HEK293 (cell line): Measurements from ENCODE around the gene UBXN10.

Source experiments
- CTCF ChIA-PET: fragments of 350-600 bp; formaldehyde crosslinking; extraction: SDS; loops from one replicate; lab custom pipeline; 2021; ENCODE audit warnings: antibody characterized with exemption; lab: Yijun Ruan, JAX
- POLR2A ChIA-PET: fragments of 300-600 bp; formaldehyde crosslinking; extraction: SDS; loops from one replicate; lab custom pipeline; 2020; ENCODE audit warnings: antibody characterized with exemption, inconsistent platforms; lab: Yijun Ruan, JAX
- H3K27ac ChIP-seq: fragments of 200-500 bp; sonication (Bioruptor generic); 2 replicates; pipeline ENCODE4 v1.5.1; 2014; ENCODE audit warnings: low read depth, low read length, control low read depth, inconsistent platforms; ENCODE audit errors: extremely low read depth
- H3K36me3 ChIP-seq, 2 experiments: fragments of 200-500 bp in 1 of 2; sonication (Bioruptor generic) in 1 of 2; 1 replicate in 1 of 2; 2 replicates in 1 of 2; pipeline ENCODE4 v1.5.1; 2014 to 2017; ENCODE audit warnings: inconsistent platforms in 2 of 2, low read length in 2 of 2; ENCODE audit not compliant: control insufficient read depth in 2 of 2, insufficient read depth in 1 of 2
- H3K4me1 ChIP-seq: fragments of 200-500 bp; sonication (Bioruptor generic); 2 replicates; pipeline ENCODE4 v1.5.1; 2014; ENCODE audit warnings: mild to moderate bottlenecking, low read length, inconsistent platforms; ENCODE audit not compliant: control insufficient read depth, insufficient read depth
- H3K4me3 ChIP-seq: 2 replicates; pipeline ENCODE4 v1.5.1; 2011; ENCODE audit warnings: low read depth, mild to moderate bottlenecking, control low read depth, low read length, moderate library complexity
- H3K9me3 ChIP-seq: fragments of 200-500 bp; sonication (Bioruptor generic); 2 replicates; pipeline ENCODE4 v1.5.1; 2014; ENCODE audit warnings: low read depth, low read length, inconsistent platforms; ENCODE audit not compliant: control insufficient read depth, insufficient read depth
- BCL11B ChIP-seq: fragments of 450-650 bp; formaldehyde crosslinking; IDR thresholded peaks from 2 replicates; pipeline ENCODE4 v1.5.1; 2016; ENCODE audit warnings: low read depth, missing biosample characterization, missing genetic modification characterization
- GLI2 ChIP-seq: fragments of 450-650 bp; formaldehyde crosslinking; IDR thresholded peaks from 2 replicates; pipeline ENCODE4; 2017; ENCODE audit warnings: missing biosample characterization, missing genetic modification characterization, low read depth, borderline replicate concordance
- IKZF3 ChIP-seq: fragments of 450-650 bp; IDR thresholded peaks from 2 replicates; pipeline ENCODE4 v1.5.0; 2018; ENCODE audit warnings: missing biosample characterization, mild to moderate bottlenecking, missing genetic modification characterization, moderate library complexity
- OSR2 ChIP-seq: fragments of 450-650 bp; formaldehyde crosslinking; IDR thresholded peaks from 2 replicates; pipeline ENCODE4 v1.5.1; 2016; ENCODE audit warnings: missing biosample characterization, missing genetic modification characterization
- RBAK ChIP-seq: fragments of 450-650 bp; formaldehyde crosslinking; IDR thresholded peaks from 2 replicates; pipeline ENCODE4 v1.5.1; 2016; ENCODE audit warnings: missing biosample characterization, missing genetic modification characterization
- TRIM28 ChIP-seq: IDR thresholded peaks from 2 replicates; pipeline ENCODE4 v1.6.1; 2011; ENCODE audit warnings: low read length, control low read depth, borderline replicate concordance
- ZBTB49 ChIP-seq: fragments of 450-650 bp; formaldehyde crosslinking; IDR thresholded peaks from 2 replicates; pipeline ENCODE4 v1.5.1; 2016; ENCODE audit warnings: missing biosample characterization, missing genetic modification characterization, low read depth
- ZEB2 ChIP-seq: fragments of 450-650 bp; formaldehyde crosslinking; IDR thresholded peaks from 2 replicates; pipeline ENCODE4 v1.5.1; 2016; ENCODE audit warnings: missing biosample characterization, missing genetic modification characterization
- ZNF132 ChIP-seq: fragments of 450-650 bp; formaldehyde crosslinking; IDR thresholded peaks from 2 replicates; pipeline ENCODE4 v1.5.1; 2017; ENCODE audit warnings: missing biosample characterization, missing genetic modification characterization, borderline replicate concordance
- ZNF169 ChIP-seq: fragments of 450-650 bp; formaldehyde crosslinking; IDR thresholded peaks from 2 replicates; pipeline ENCODE4 v1.5.1; 2016; ENCODE audit warnings: missing biosample characterization, missing genetic modification characterization
- ZNF175 ChIP-seq: fragments of 450-650 bp; formaldehyde crosslinking; IDR thresholded peaks from 2 replicates; pipeline ENCODE4 v1.5.1; 2016; ENCODE audit warnings: missing biosample characterization, missing genetic modification characterization
- ZNF211 ChIP-seq: fragments of 450-650 bp; formaldehyde crosslinking; IDR thresholded peaks from 2 replicates; pipeline ENCODE4 v1.5.1; 2016; ENCODE audit warnings: low read depth, missing biosample characterization, missing genetic modification characterization
- ZNF239 ChIP-seq: fragments of 450-650 bp; formaldehyde crosslinking; IDR thresholded peaks from 2 replicates; pipeline ENCODE4 v1.5.1; 2016; ENCODE audit warnings: missing biosample characterization, missing genetic modification characterization
- ZNF394 ChIP-seq: fragments of 450-650 bp; formaldehyde crosslinking; IDR thresholded peaks from 2 replicates; pipeline ENCODE4 v1.5.1; 2016; ENCODE audit warnings: missing biosample characterization, missing genetic modification characterization, mild to moderate bottlenecking, moderate library complexity, borderline replicate concordance
- ZNF449 ChIP-seq: fragments of 450-650 bp; formaldehyde crosslinking; IDR thresholded peaks from 2 replicates; pipeline ENCODE4 v1.5.1; 2017; ENCODE audit warnings: missing biosample characterization, mild to moderate bottlenecking, missing genetic modification characterization, moderate library complexity
- ZNF501 ChIP-seq: fragments of 450-650 bp; formaldehyde crosslinking; IDR thresholded peaks from 2 replicates; pipeline ENCODE4 v1.5.1; 2016; ENCODE audit warnings: missing biosample characterization, missing genetic modification characterization
- ZNF560 ChIP-seq: fragments of 450-650 bp; formaldehyde crosslinking; IDR thresholded peaks from 2 replicates; pipeline ENCODE4 v1.5.1; 2017; ENCODE audit warnings: missing biosample characterization, missing genetic modification characterization, borderline replicate concordance
- ZNF600 ChIP-seq: fragments of 450-650 bp; formaldehyde crosslinking; IDR thresholded peaks from 2 replicates; pipeline ENCODE4 v1.5.1; 2016; ENCODE audit warnings: missing biosample characterization, missing genetic modification characterization
- ZNF629 ChIP-seq: fragments of 450-650 bp; formaldehyde crosslinking; IDR thresholded peaks from 2 replicates; pipeline ENCODE4 v1.5.1; 2017; ENCODE audit warnings: missing biosample characterization, missing genetic modification characterization
- ZNF660 ChIP-seq: fragments of 450-650 bp; IDR thresholded peaks from 2 replicates; pipeline ENCODE4 v1.5.1; 2018; ENCODE audit warnings: missing biosample characterization, mild to moderate bottlenecking, missing genetic modification characterization
- ZSCAN18 ChIP-seq: fragments of 450-650 bp; formaldehyde crosslinking; IDR thresholded peaks from 2 replicates; pipeline ENCODE4 v1.5.1; 2016; ENCODE audit warnings: missing biosample characterization, missing genetic modification characterization
- TF ChIP-seq, protein P1 (sequence below): fragments of 450-650 bp; formaldehyde crosslinking; IDR thresholded peaks from 2 replicates; pipeline ENCODE4 v1.5.1; 2017; ENCODE audit warnings: missing biosample characterization, missing genetic modification characterization
- TF ChIP-seq, protein P2 (sequence below): fragments of 450-650 bp; formaldehyde crosslinking; IDR thresholded peaks from 2 replicates; pipeline ENCODE4; 2016; ENCODE audit warnings: missing biosample characterization, missing genetic modification characterization

UBXN10 gene

GRCh38 chr1:20189664-20190063 lies 3.8 kb downstream of the UBXN10 start:
- no peak overlapping the region for H3K27ac ChIP-seq
- ChIA-PET POLR2A (no interaction called here), CTCF (interaction anchor here (1.2 kb wide), 1 partner anchor 12 kb away, joined by 3 read pairs; no protein-coding TSS in a partner anchor)
- no peak for TF ChIP-seq ZNF629 (tag by site-specific recombination)
- TF ChIP-seq ZNF394 (tag by site-specific recombination): no peak
- TF ChIP-seq ZNF449 (tag by site-specific recombination): no peak
- TF ChIP-seq ZNF175 (tag by site-specific recombination): no peak
- no peak for TF ChIP-seq ZEB2
- TF ChIP-seq ZNF660 (tag by site-specific recombination): no peak
- no peak for TF ChIP-seq ZNF501 (tag by site-specific recombination)
- TF ChIP-seq ZNF211: no peak
- no peak for TF ChIP-seq ZSCAN18 (tag by site-specific recombination)
- no peak for TF ChIP-seq ZNF560 (tag by site-specific recombination)
- TF ChIP-seq TRIM28: no peak
- TF ChIP-seq, protein P1, sequence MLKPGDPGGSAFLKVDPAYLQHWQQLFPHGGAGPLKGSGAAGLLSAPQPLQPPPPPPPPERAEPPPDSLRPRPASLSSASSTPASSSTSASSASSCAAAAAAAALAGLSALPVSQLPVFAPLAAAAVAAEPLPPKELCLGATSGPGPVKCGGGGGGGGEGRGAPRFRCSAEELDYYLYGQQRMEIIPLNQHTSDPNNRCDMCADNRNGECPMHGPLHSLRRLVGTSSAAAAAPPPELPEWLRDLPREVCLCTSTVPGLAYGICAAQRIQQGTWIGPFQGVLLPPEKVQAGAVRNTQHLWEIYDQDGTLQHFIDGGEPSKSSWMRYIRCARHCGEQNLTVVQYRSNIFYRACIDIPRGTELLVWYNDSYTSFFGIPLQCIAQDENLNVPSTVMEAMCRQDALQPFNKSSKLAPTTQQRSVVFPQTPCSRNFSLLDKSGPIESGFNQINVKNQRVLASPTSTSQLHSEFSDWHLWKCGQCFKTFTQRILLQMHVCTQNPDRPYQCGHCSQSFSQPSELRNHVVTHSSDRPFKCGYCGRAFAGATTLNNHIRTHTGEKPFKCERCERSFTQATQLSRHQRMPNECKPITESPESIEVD (tag by site-specific recombination): no peak
- H3K9me3 ChIP-seq: no peaks in the 10 kb centered on the region
- no peaks in the 10 kb centered on the region for H3K36me3 ChIP-seq
- no peak overlapping the region for H3K4me3 ChIP-seq
- no peaks in the 10 kb centered on the region for H3K4me1 ChIP-seq

- no peaks in the 10 kb centered on the region for H3K4me1 ChIP-seq
- no peak for TF ChIP-seq ZNF169
- no peak for TF ChIP-seq GLI2 (tag by site-specific recombination)
- no peak for TF ChIP-seq TRIM28
- TF ChIP-seq ZNF132 (tag by site-specific recombination): no peak
- TF ChIP-seq OSR2 (tag by site-specific recombination): no peak
- TF ChIP-seq, protein P2, sequence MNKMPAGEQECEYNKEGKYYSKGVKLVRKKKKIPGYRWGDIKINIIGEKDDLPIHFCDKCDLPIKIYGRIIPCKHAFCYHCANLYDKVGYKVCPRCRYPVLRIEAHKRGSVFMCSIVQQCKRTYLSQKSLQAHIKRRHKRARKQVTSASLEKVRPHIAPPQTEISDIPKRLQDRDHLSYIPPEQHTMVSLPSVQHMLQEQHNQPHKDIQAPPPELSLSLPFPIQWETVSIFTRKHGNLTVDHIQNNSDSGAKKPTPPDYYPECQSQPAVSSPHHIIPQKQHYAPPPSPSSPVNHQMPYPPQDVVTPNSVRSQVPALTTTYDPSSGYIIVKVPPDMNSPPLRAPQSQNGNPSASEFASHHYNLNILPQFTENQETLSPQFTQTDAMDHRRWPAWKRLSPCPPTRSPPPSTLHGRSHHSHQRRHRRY (tag by site-specific recombination): no peak
- no peak for TF ChIP-seq ZNF600 (tag by site-specific recombination)
- no peak for TF ChIP-seq ZNF239 (tag by site-specific recombination)
- no peak for TF ChIP-seq RBAK
- TF ChIP-seq ZBTB49: no peak
- no peak for TF ChIP-seq IKZF3 (tag by site-specific recombination)
- TF ChIP-seq BCL11B (tag by site-specific recombination): no peak
- TF ChIP-seq, all 188 proteins: peak for 0
- Histone ChIP-seq H3K36me3 (no peaks in the 10 kb centered on the region), H3K27ac (no peak overlapping the region), H3K9me3 (no peaks in the 10 kb centered on the region), H3K4me3 (no peak overlapping the region)
- POLR2A ChIA-PET: no interaction called here
- CTCF ChIA-PET: no interaction called here
Measured at GRCh38 chr1:20190256-20191160, 4.6 kb downstream of the UBXN10 start.
